Aorta (tissue), 5 donors: Measurements from ENCODE around the gene CPXM2. TPM values are rescaled to one million over a fixed set of nuclear protein-coding genes. Genes with fewer than 3 reads are reported as not detected.

ENCODE experiments used
- ATAC-seq: fragments of 200-7000 bp; cut with Tn5 transposase; one replicate; pipeline ENCODE4 v1.9.1; 2022; ENCODE audit warnings: moderate library complexity; ENCODE audit not compliant: low FRiP score
- DNase-seq, 2 donors: peaks; one replicate each; pipeline ENCODE4 v3.0.0-alpha.2; 2020
- H3K27ac ChIP-seq, 2 donors: one replicate each; pipeline ENCODE4 v1.5.1; 2013; ENCODE audit warnings: low read length in 2 of 2, mild to moderate bottlenecking in 2 of 2, moderate library complexity in 2 of 2, control low read depth in 1 of 2, inconsistent platforms in 1 of 2, low read depth in 1 of 2
- H3K27me3 ChIP-seq, 2 donors: one replicate each; pipeline ENCODE4 v1.6.1; 2013; ENCODE audit warnings: control low read depth in 1 of 2, low read length in 1 of 2, mild to moderate bottlenecking in 1 of 2, moderate library complexity in 1 of 2; ENCODE audit not compliant: insufficient read depth in 2 of 2, control insufficient read depth in 1 of 2
- H3K36me3 ChIP-seq, 2 donors: one replicate each; pipeline ENCODE4 v1.6.1; 2013; ENCODE audit warnings: control low read depth in 1 of 2, low read length in 1 of 2, mild to moderate bottlenecking in 1 of 2; ENCODE audit not compliant: insufficient read depth in 2 of 2, control insufficient read depth in 1 of 2
- H3K4me1 ChIP-seq, 2 donors: one replicate each; pipeline ENCODE4 v1.6.1; 2013; ENCODE audit warnings: low read length in 2 of 2, control low read depth in 1 of 2, mild to moderate bottlenecking in 1 of 2, moderate library complexity in 1 of 2; ENCODE audit not compliant: insufficient read depth in 2 of 2, control insufficient read depth in 1 of 2
- H3K4me3 ChIP-seq, 2 donors: one replicate each; pipeline ENCODE4 v1.5.1; 2013; ENCODE audit warnings: low read length in 2 of 2, control low read depth in 1 of 2, mild to moderate bottlenecking in 1 of 2
- H3K9me3 ChIP-seq: one replicate; pipeline ENCODE4 v1.6.1; 2013; ENCODE audit warnings: mild to moderate bottlenecking, low read length; ENCODE audit not compliant: control insufficient read depth
- WGBS, 2 donors: extraction: QIAGEN DNeasy Blood & Tissue Kit; methylation state at CpG; one replicate each; pipeline ENCODE4 v1.1.7; 2013; 5-methylcytosine and 5-hydroxymethylcytosine counted together
- intact Hi-C, 2 donors: fragments of 100-400 bp; cut with DNase I; formaldehyde crosslinking; loops; one replicate each; pipeline versions ENCODE4 v1.14.2 to v1.15.0; 2022
- polyA plus RNA-seq, 2 donors: library from polyadenylated mRNA; stranded (reverse); fragments of 200-250 nt; gene quantifications; one replicate each; pipeline ENCODE4 v1.2.3, GENCODE V29; 2013
- total RNA-seq, 2 donors: library from RNA; stranded (reverse); fragmentation: NEBNext Ultra II Directional; extraction: Animal tissue kit (Norgen Biotek cat#: 25700); gene quantifications; one replicate each; pipeline ENCODE4 v1.2.1, GENCODE V29; 2021
- donor health status: healthy with polysubstance abuse.
- donor health status: Bipolar disorder and iron deficiency.
- donor health status: DM: no; HTN: no; CAD: no.
- donor health status: DM: no; HTN: no; CAD: no.
- donor health status: DM: yes; HTN: yes; CAD: no.

Gene CPXM2
- total and polyA plus RNA-seq, 4 donors = 43.8 to 169 (median 109) TPM

DNA sequence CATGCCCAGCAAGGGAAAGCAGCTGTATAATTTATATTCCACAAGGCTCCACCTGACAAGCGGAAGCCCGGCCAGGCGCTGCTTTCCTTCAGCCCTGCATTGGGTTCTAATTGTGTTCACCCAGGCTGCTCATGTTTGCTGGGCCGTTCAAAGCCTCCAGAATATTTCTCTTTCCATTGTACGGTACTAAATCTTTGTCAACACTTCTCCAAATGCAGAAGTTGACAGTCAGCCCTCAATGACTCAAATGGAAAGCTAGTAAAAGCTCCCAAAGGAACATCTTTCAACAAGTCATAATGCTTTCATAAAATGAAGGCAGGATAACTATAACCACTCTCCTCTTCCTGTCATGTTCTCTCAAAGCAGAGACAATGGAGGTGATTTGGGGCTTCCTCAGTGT is 17.8 kb upstream of the CPXM2 start:
- Histone ChIP-seq H3K27me3 (no peaks in the 10 kb centered on the region), H3K4me3 (no peak overlapping the region), H3K4me1 (no peaks in the 10 kb centered on the region), H3K9me3 (peaks cover 2% of the 10 kb centered on the region), H3K36me3 (no peaks in the 10 kb centered on the region), H3K27ac (no peak overlapping the region)
- DNase-seq = no peak
- no peak for ATAC-seq
- intact Hi-C loops = no loop called here
- 49 to 55% methylated on average over 5 of the region's 5 CpGs for WGBS, 2 donors

DNA sequence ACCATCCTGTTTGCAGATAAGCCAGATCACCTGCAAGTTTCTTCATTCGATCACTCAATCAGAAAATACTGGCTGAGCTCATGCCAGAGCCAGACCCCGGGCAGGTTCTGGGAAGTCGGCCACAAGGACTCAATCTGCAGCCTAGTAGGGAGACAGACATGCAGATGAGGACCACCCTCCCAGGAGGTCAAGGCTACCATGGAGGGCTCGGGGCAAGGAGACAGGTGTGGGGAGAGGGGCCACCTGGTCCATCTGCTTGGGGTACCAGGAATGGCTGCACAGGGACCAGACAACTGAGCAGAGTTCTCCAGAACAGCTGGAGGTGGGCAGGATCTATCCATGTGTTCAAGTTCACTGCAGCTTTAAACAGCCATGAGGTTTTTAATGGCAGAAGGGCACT is 16.8 kb upstream of the CPXM2 start:
- no peaks in the 10 kb centered on the region for H3K4me1 ChIP-seq
- H3K27me3 ChIP-seq = no peaks in the 10 kb centered on the region
- intact Hi-C loops = no loop called here
- no peaks in the 10 kb centered on the region for H3K36me3 ChIP-seq
- H3K4me3 ChIP-seq = no peak overlapping the region
- H3K9me3 ChIP-seq = peaks cover 2% of the 10 kb centered on the region
- DNase-seq (no peak), ATAC-seq (no peak)
- H3K27ac ChIP-seq = no peak overlapping the region
- 86 to 89% methylated on average over 4 of the region's 4 CpGs for WGBS, 2 donors

GRCh38 chr10:123906884-123907652 is 15.5 kb upstream of the CPXM2 start:
- H3K4me3 ChIP-seq = no peak overlapping the region
- ATAC-seq (no peak), DNase-seq (no peak)
- peaks cover 2% of the 10 kb centered on the region for H3K9me3 ChIP-seq
- no peak overlapping the region for H3K27ac ChIP-seq
- 59 to 67% methylated on average over 14 of the region's 14 CpGs for WGBS, 2 donors
- no peaks in the 10 kb centered on the region for H3K36me3 ChIP-seq
- H3K27me3 ChIP-seq = no peaks in the 10 kb centered on the region
- intact Hi-C loops = no loop called here
- no peaks in the 10 kb centered on the region for H3K4me1 ChIP-seq

DNA sequence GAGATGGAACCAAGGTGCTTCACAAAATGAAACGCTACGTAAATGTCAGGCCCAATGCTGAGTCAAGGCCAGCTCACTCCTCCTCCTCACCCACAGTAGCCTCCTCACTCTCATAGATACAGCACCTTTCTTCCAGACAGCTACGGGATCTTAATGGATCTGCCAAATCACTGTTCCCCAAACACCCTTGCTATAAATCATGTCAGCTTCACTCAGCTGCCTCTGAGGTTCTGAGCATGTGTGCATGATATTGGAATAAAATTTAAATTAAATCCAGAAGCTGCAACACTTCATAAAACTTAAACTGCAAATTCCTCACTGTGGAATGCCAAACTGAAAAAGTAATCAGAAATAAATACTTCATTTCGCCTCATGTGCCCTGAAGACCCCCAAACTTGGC is 14.7 kb upstream of the CPXM2 start:
- WGBS, 2 donors = 83 to 97% methylated on average over 4 of the region's 4 CpGs
- intact Hi-C loops = no loop called here

GRCh38 chr10:123904834-123905409 is 13.3 kb upstream of the CPXM2 start:
- ATAC-seq (no peak), DNase-seq (no peak)
- Histone ChIP-seq H3K36me3 (no peaks in the 10 kb centered on the region), H3K4me1 (no peaks in the 10 kb centered on the region), H3K9me3 (no peaks in the 10 kb centered on the region), H3K27me3 (no peaks in the 10 kb centered on the region), H3K4me3 (no peak overlapping the region), H3K27ac (no peak overlapping the region)
- 72 to 87% methylated on average over 10 of the region's 10 CpGs for WGBS, 2 donors
- intact Hi-C loops = no loop called here

More for the DNA sequence above, 14.7 kb upstream of the CPXM2 start:
- Histone ChIP-seq H3K4me3 (no peak overlapping the region), H3K27me3 (no peaks in the 10 kb centered on the region), H3K36me3 (no peaks in the 10 kb centered on the region), H3K9me3 (peaks cover 2% of the 10 kb centered on the region), H3K27ac (no peak overlapping the region), H3K4me1 (no peaks in the 10 kb centered on the region)
- no peak for DNase-seq
- ATAC-seq = no peak

GRCh38 chr10:123903621-123904020 is 12.0 kb upstream of the CPXM2 start:
- peaks cover 2% of the 10 kb centered on the region for H3K9me3 ChIP-seq
- 57 to 60% methylated on average over 5 of the region's 5 CpGs for WGBS, 2 donors
- no peaks in the 10 kb centered on the region for H3K27me3 ChIP-seq
- DNase-seq (no peak), ATAC-seq (no peak)
- H3K4me3 ChIP-seq = no peak overlapping the region
- intact Hi-C loops = no loop called here
- no peaks in the 10 kb centered on the region for H3K36me3 ChIP-seq
- H3K4me1 ChIP-seq = no peaks in the 10 kb centered on the region
- H3K27ac ChIP-seq = no peak overlapping the region

GRCh38 chr10:123901621-123902020 is 10.0 kb upstream of the CPXM2 start:
- H3K27me3 ChIP-seq = no peaks in the 10 kb centered on the region
- ATAC-seq (no peak), DNase-seq (no peak)
- no peaks in the 10 kb centered on the region for H3K4me1 ChIP-seq
- H3K9me3 ChIP-seq = peaks cover 2% of the 10 kb centered on the region
- intact Hi-C loops = no loop called here
- H3K4me3 ChIP-seq = no peak overlapping the region
- H3K36me3 ChIP-seq = no peaks in the 10 kb centered on the region
- WGBS, 2 donors = 88 to 90% methylated on average over 4 of the region's 4 CpGs
- H3K27ac ChIP-seq = no peak overlapping the region

DNA sequence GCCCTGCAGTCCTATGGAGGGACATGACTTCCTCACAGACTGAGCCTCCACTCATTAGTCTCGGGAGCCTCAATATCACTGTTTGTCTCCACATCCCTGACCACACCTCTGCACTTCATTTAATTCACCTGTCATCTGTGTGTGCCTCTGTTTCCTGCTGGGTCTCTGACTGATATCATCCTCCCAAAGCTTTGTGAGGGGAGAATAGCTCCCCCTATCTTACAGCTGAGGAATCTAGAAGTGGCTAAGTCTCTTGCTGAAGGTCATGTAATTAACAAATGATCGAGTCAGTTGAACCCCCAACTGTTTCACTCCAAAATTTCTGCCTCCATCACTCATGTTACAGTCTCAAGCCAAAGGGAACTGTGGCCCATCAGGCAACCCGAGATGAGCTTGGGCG is 5.5 kb upstream of the CPXM2 start:
- WGBS, 2 donors = 85 to 87% methylated on average over 4 of the region's 4 CpGs
- ATAC-seq (no peak), DNase-seq (no peak)
- Histone ChIP-seq H3K36me3 (no peaks in the 10 kb centered on the region), H3K27ac (no peak overlapping the region), H3K9me3 (peaks cover 2% of the 10 kb centered on the region), H3K27me3 (no peaks in the 10 kb centered on the region), H3K4me1 (no peaks in the 10 kb centered on the region), H3K4me3 (no peak overlapping the region)
- intact Hi-C loops = loop anchor here in 1 of 2 donors (10.0 kb wide), 1 partner anchor 312 kb away; no protein-coding TSS in a partner anchor
